ENCODE data around the gene IQSEC3.

- TF ChIP-seq, protein P1, sequence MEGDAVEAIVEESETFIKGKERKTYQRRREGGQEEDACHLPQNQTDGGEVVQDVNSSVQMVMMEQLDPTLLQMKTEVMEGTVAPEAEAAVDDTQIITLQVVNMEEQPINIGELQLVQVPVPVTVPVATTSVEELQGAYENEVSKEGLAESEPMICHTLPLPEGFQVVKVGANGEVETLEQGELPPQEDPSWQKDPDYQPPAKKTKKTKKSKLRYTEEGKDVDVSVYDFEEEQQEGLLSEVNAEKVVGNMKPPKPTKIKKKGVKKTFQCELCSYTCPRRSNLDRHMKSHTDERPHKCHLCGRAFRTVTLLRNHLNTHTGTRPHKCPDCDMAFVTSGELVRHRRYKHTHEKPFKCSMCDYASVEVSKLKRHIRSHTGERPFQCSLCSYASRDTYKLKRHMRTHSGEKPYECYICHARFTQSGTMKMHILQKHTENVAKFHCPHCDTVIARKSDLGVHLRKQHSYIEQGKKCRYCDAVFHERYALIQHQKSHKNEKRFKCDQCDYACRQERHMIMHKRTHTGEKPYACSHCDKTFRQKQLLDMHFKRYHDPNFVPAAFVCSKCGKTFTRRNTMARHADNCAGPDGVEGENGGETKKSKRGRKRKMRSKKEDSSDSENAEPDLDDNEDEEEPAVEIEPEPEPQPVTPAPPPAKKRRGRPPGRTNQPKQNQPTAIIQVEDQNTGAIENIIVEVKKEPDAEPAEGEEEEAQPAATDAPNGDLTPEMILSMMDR (conservative IDR thresholded peaks at IDR 0.05; ENCODE audit: low read length), result no peak
- TF ChIP-seq EZH2phosphoT487 (IDR thresholded peaks at IDR 0.05; ENCODE audit: borderline replicate concordance, low read depth, low read length), result no peak
Measured at GRCh38 chr12:125566-125965, 59.0 kb downstream of the IQSEC3 start.

Data from OCI-LY7 (cell line).